Vagina (tissue), 2 donors: ENCODE results near the gene RUNDC1.

Source experiments
- POLR2A ChIP-seq, 2 donors: fragments of 450-650 bp; IDR thresholded peaks; one replicate each; pipeline ENCODE4 v1.6.1; 2017; ENCODE audit warnings: antibody characterized with exemption in 2 of 2, mild to moderate bottlenecking in 2 of 2, moderate library complexity in 2 of 2
- POLR2AphosphoS5 ChIP-seq, 2 donors: sonication (generic); formaldehyde crosslinking; IDR thresholded peaks; one replicate each; pipeline ENCODE4 v1.9.0; 2017; ENCODE audit warnings: antibody characterized with exemption in 2 of 2, mild to moderate bottlenecking in 2 of 2, low read depth in 1 of 2; ENCODE audit not compliant: insufficient read depth in 1 of 2
- TF ChIP-seq, protein P1 (sequence below), 3 experiments: fragments of 450-650 bp in 2 of 3; fragments of 200-600 bp in 1 of 3; sonication (generic) in 1 of 3; IDR thresholded peaks; one replicate each; pipeline ENCODE4 v1.5.1; 2017 to 2019; ENCODE audit warnings: antibody characterized with exemption in 3 of 3, mild to moderate bottlenecking in 2 of 3, moderate library complexity in 2 of 3

DNA sequence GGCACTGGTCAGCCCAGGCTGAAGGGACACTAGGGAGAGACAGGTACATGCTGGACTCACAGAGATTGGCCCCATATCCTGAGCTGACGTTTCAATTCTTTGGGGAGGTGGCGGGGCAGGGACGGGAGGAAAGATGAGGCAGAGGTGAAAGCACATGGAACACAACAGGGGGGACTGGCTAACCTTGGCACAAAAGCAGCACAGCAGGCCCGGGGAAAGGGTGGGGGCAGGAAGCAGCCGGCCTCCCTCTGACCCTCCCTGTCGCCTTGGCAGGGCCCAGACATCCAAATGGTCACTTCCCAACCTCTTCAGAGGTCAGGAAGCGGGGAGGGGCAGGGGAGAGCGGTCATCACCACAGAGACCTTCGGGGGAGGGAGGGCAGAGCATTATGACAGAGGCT lies 35.2 kb downstream of the RUNDC1 start:
- TF ChIP-seq, protein P1, sequence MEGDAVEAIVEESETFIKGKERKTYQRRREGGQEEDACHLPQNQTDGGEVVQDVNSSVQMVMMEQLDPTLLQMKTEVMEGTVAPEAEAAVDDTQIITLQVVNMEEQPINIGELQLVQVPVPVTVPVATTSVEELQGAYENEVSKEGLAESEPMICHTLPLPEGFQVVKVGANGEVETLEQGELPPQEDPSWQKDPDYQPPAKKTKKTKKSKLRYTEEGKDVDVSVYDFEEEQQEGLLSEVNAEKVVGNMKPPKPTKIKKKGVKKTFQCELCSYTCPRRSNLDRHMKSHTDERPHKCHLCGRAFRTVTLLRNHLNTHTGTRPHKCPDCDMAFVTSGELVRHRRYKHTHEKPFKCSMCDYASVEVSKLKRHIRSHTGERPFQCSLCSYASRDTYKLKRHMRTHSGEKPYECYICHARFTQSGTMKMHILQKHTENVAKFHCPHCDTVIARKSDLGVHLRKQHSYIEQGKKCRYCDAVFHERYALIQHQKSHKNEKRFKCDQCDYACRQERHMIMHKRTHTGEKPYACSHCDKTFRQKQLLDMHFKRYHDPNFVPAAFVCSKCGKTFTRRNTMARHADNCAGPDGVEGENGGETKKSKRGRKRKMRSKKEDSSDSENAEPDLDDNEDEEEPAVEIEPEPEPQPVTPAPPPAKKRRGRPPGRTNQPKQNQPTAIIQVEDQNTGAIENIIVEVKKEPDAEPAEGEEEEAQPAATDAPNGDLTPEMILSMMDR (IDR thresholded peaks at IDR 0.05), result no peak
- TF ChIP-seq POLR2A (IDR thresholded peaks at IDR 0.05), result no peak
- TF ChIP-seq POLR2AphosphoS5 (IDR thresholded peaks at IDR 0.05; ENCODE audit: insufficient read depth in 1 of 2, low read depth in 1 of 2), result peak in 1 of 2 donors; percentile 49
